Jurkat, Clone E6-1 (cell line): ENCODE measurements around the gene HTT.

Experiments
- DNase-seq: peaks from one replicate; pipeline ENCODE4 v3.0.0-alpha.2; 2011; ENCODE audit warnings: low read depth, low spot score
- H3K4me3 ChIP-seq: 2 replicates; pipeline ENCODE4 v1.5.1; 2011; ENCODE audit warnings: mild to moderate bottlenecking, low read length, control low read depth, moderate library complexity

Gene HTT

GRCh38 chr4:3112609-3113469 is 38.4 kb downstream of the HTT start:
- H3K4me3 ChIP-seq: no peak overlapping the region
- no peak for DNase-seq

- DNase-seq: no peak
- no peak overlapping the region for H3K4me3 ChIP-seq
Measured at GRCh38 chr4:3114377-3114776, 39.9 kb downstream of the HTT start.

- DNase-seq: no peak
Measured at GRCh38 chr4:3115637-3116270, 41.3 kb downstream of the HTT start.

GRCh38 chr4:3116955-3117354 is 42.5 kb downstream of the HTT start:
- no peak overlapping the region for H3K4me3 ChIP-seq
- DNase-seq: no peak

More at GRCh38 chr4:3115637-3116270, 41.3 kb downstream of the HTT start:
- H3K4me3 ChIP-seq: no peak overlapping the region

- no peak for DNase-seq
- H3K4me3 ChIP-seq: no peak overlapping the region
Measured at GRCh38 chr4:3118312-3118711, 43.8 kb downstream of the HTT start.

GRCh38 chr4:3119464-3119863 is 45.0 kb downstream of the HTT start:
- DNase-seq: no peak

GRCh38 chr4:3121110-3121509 is 46.6 kb downstream of the HTT start:
- DNase-seq: no peak
- no peak overlapping the region for H3K4me3 ChIP-seq

More at GRCh38 chr4:3119464-3119863, 45.0 kb downstream of the HTT start:
- H3K4me3 ChIP-seq: no peak overlapping the region

- DNase-seq: no peak
- H3K4me3 ChIP-seq: no peak overlapping the region
Measured at GRCh38 chr4:3121596-3121995, 47.1 kb downstream of the HTT start.

GRCh38 chr4:3122081-3122563 is 47.6 kb downstream of the HTT start:
- no peak overlapping the region for H3K4me3 ChIP-seq
- peak; percentile 16 for DNase-seq

- DNase-seq: no peak
- no peak overlapping the region for H3K4me3 ChIP-seq
Measured at GRCh38 chr4:3123181-3123671, 48.7 kb downstream of the HTT start.

- DNase-seq: no peak
- H3K4me3 ChIP-seq: no peak overlapping the region
Measured at GRCh38 chr4:3124070-3124767, 49.7 kb downstream of the HTT start.

- no peak for DNase-seq
- H3K4me3 ChIP-seq: no peak overlapping the region
Measured at GRCh38 chr4:3127112-3127511, 52.6 kb downstream of the HTT start.

GRCh38 chr4:3128058-3128457 is 53.6 kb downstream of the HTT start:
- H3K4me3 ChIP-seq: no peak overlapping the region
- no peak for DNase-seq

GRCh38 chr4:3128976-3129375 is 54.5 kb downstream of the HTT start:
- DNase-seq: no peak
- H3K4me3 ChIP-seq: no peak overlapping the region

GRCh38 chr4:3130201-3130600 is 55.7 kb downstream of the HTT start:
- DNase-seq: no peak
- no peak overlapping the region for H3K4me3 ChIP-seq

- DNase-seq: no peak
- H3K4me3 ChIP-seq: no peak overlapping the region
Measured at GRCh38 chr4:3130826-3131225, 56.3 kb downstream of the HTT start.

- DNase-seq: no peak
- no peak overlapping the region for H3K4me3 ChIP-seq
Measured at GRCh38 chr4:3134201-3134600, 59.7 kb downstream of the HTT start.

- no peak for DNase-seq
- no peak overlapping the region for H3K4me3 ChIP-seq
Measured at GRCh38 chr4:3135155-3136011, 60.9 kb downstream of the HTT start.

- no peak overlapping the region for H3K4me3 ChIP-seq
- DNase-seq: no peak
Measured at GRCh38 chr4:3136454-3136853, 62.0 kb downstream of the HTT start.
